OCI-LY7 (cell line): ENCODE measurements around the gene SRGAP1.
A peak's percentile ranks its signal among the peaks of the same experiment; 100 is the strongest.

Source experiments
- EZH2phosphoT487 ChIP-seq: fragments of 200-600 bp; sonication (generic); IDR thresholded peaks from 2 replicates; pipeline ENCODE4 v1.6.1; 2018; ENCODE audit warnings: low read depth, borderline replicate concordance, mild to moderate bottlenecking, mixed run types, antibody characterized with exemption, low read length, moderate library complexity, mixed read lengths
- TF ChIP-seq, protein P1 (sequence below): fragments of 200-600 bp; sonication (generic); conservative IDR thresholded peaks from 2 replicates; pipeline ENCODE4 v1.5.1; 2014; ENCODE audit warnings: mild to moderate bottlenecking, antibody characterized with exemption, low read length, moderate library complexity, mixed read lengths

DNA sequence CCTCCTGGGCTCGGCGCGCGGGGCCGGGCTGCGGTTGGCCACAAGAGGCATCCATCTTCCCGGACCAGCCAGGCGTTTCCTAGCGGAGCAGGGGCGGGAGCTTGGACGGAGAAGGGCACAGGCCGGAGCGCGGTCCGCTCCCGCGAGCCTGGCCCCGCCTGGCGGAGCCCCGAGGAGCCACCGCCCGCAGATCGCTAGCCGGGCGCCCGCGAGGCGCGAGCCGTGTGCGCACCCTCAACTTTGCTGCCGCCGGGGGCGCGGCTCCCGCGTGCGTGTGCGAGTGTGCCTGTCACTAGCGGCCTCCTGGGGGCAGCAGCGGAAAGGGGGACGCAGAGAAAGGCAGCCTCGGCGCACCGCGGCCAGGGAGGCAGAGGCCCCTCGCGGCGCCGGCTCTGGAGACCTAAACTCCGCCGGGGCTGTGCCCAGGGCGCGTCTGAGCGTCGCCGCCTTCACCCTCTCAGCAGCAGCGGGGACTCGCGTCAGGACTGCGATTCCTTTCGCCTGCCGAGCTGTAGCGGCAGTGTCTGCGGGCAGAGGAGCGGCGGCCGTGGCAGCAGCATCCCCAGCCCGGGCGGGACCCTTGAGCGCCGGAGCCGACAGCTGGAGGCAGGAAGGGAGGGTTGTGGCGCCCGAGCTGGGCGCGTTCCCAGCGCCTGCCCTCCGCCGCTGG is 644 bp upstream of the SRGAP1 start:
- TF ChIP-seq, protein P1, sequence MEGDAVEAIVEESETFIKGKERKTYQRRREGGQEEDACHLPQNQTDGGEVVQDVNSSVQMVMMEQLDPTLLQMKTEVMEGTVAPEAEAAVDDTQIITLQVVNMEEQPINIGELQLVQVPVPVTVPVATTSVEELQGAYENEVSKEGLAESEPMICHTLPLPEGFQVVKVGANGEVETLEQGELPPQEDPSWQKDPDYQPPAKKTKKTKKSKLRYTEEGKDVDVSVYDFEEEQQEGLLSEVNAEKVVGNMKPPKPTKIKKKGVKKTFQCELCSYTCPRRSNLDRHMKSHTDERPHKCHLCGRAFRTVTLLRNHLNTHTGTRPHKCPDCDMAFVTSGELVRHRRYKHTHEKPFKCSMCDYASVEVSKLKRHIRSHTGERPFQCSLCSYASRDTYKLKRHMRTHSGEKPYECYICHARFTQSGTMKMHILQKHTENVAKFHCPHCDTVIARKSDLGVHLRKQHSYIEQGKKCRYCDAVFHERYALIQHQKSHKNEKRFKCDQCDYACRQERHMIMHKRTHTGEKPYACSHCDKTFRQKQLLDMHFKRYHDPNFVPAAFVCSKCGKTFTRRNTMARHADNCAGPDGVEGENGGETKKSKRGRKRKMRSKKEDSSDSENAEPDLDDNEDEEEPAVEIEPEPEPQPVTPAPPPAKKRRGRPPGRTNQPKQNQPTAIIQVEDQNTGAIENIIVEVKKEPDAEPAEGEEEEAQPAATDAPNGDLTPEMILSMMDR = peak; percentile 77
- no peak for TF ChIP-seq EZH2phosphoT487
